Measurements from ENCODE around the gene DEK. TPM values are rescaled to one million over a fixed set of nuclear protein-coding genes. Genes with fewer than 3 reads are reported as not detected.
A peak's percentile ranks its signal among the peaks of the same experiment; 100 is the strongest.

DEK gene
- total and polyA plus RNA-seq, 4 donors = 35.2 to 87.6 (median 56.6) TPM

DNA sequence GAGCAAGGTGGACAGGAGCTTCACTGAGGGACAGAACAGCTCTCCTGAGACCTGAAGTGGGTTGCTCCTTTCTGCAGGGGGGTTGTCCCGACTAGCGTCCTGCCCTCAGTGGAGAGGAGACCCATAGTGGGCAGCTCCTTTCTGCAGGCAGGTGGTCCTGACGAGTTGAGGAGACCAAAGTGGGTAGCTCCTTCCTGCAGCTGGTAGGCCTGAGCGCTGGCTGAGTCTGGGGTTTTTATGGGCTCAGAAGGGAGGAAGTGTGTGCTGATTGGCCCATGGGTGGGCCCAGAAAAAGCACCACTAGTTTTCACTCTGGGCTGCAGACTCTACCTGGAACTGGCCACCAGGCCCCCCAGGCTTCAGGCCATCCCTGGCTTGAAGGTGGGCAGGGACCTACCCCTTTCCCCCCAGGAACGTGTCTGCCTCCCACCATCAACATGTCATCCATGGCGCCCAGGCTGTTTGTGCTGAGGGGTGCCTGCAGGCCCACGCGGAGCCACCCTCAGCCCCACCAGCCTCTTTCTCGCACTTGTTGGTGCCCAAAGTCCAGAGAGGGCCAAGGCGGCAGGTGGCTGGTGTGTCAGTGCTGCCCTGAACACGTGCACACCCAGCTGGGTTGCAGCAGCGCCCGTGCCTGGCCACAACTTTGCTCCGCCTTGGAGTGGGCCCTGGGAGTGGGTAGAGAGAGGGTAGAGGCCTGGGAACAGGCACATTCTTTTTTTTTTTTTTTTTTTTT is 1.6 kb upstream of the DEK start:
- Histone ChIP-seq H3K4me3 (no peak overlapping the region), H3K9me3 (ENCODE audit: control insufficient read depth in 4 of 4, insufficient read depth in 3 of 4, low read length in 3 of 4) (peaks cover 0 to 4% (median 1%) of the 10 kb centered on the region in 4 donors), H3K4me1 (ENCODE audit: control insufficient read depth in 5 of 5, insufficient read depth in 5 of 5, low read length in 5 of 5) (peaks cover 3 to 31% (median 6%) of the 10 kb centered on the region in 5 donors), H3K27me3 (ENCODE audit: control insufficient read depth in 3 of 3, insufficient read depth in 3 of 3, low read length in 2 of 3) (no peaks in the 10 kb centered on the region), H3K36me3 (ENCODE audit: control insufficient read depth in 4 of 4, insufficient read depth in 4 of 4, low read length in 4 of 4) (peaks cover 2 to 7% (median 5%) of the 10 kb centered on the region in 4 donors), H3K9ac (ENCODE audit: insufficient read depth in 1 of 2, low read length in 2 of 2) (no peak overlapping the region), H3K27ac (ENCODE audit: low read depth in 1 of 2, low read length in 1 of 2) (no peak overlapping the region)
- ATAC-seq (ENCODE audit: insufficient read depth, low FRiP score) (no peak), DNase-seq (no peak)
- WGBS, 2 donors = 94% methylated on average over 14 of the region's 14 CpGs
- TF ChIP-seq, protein P1, sequence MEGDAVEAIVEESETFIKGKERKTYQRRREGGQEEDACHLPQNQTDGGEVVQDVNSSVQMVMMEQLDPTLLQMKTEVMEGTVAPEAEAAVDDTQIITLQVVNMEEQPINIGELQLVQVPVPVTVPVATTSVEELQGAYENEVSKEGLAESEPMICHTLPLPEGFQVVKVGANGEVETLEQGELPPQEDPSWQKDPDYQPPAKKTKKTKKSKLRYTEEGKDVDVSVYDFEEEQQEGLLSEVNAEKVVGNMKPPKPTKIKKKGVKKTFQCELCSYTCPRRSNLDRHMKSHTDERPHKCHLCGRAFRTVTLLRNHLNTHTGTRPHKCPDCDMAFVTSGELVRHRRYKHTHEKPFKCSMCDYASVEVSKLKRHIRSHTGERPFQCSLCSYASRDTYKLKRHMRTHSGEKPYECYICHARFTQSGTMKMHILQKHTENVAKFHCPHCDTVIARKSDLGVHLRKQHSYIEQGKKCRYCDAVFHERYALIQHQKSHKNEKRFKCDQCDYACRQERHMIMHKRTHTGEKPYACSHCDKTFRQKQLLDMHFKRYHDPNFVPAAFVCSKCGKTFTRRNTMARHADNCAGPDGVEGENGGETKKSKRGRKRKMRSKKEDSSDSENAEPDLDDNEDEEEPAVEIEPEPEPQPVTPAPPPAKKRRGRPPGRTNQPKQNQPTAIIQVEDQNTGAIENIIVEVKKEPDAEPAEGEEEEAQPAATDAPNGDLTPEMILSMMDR (IDR thresholded peaks at IDR 0.05; ENCODE audit: control extremely low read depth, extremely low read depth) = no peak

DNA sequence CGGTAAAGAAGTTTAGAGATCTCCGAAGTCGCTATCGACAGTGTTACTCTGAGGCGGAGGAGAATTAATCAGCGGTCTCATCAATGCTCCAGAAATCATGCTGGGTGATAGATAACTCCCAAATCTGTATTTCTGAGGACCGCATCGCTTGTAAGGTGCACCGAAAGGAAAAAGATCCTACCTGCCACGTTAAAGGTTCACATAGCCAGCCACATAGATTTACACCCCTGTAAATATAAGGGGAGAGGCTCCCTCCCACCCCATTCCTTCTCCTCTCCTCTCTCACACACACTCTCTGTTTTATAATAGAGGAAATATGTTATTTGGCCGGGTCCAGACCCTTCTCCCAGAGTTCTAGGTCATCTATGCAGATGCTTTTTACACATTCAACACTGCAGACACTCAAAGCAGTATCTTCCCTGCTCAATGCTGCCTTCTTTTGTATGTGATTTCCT is 620 bp upstream of the DEK start:
- peak in 1 of 3 donors; percentile 27 for DNase-seq
- TF ChIP-seq, protein P1 (IDR thresholded peaks at IDR 0.05; ENCODE audit: control extremely low read depth, extremely low read depth) = no peak
- Histone ChIP-seq H3K4me3 (peak overlapping the region; percentile 63), H3K27ac (ENCODE audit: low read depth in 1 of 2, low read length in 1 of 2) (peak overlapping the region; percentile 99 to 100), H3K9ac (ENCODE audit: insufficient read depth in 1 of 2, low read length in 2 of 2) (peak overlapping the region; percentile 41 to 83), H3K27me3 (ENCODE audit: control insufficient read depth in 3 of 3, insufficient read depth in 3 of 3, low read length in 2 of 3) (no peaks in the 10 kb centered on the region), H3K4me1 (ENCODE audit: control insufficient read depth in 5 of 5, insufficient read depth in 5 of 5, low read length in 5 of 5) (peaks cover 5 to 32% (median 8%) of the 10 kb centered on the region in 5 donors), H3K36me3 (ENCODE audit: control insufficient read depth in 4 of 4, insufficient read depth in 4 of 4, low read length in 4 of 4) (peaks cover 2 to 8% (median 5%) of the 10 kb centered on the region in 4 donors), H3K9me3 (ENCODE audit: control insufficient read depth in 4 of 4, insufficient read depth in 3 of 4, low read length in 3 of 4) (peaks cover 0 to 4% (median 1%) of the 10 kb centered on the region in 4 donors)
- no peak for ATAC-seq (ENCODE audit: insufficient read depth, low FRiP score)
- WGBS, 2 donors = 3 to 4% methylated on average over 11 of the region's 11 CpGs

DNA sequence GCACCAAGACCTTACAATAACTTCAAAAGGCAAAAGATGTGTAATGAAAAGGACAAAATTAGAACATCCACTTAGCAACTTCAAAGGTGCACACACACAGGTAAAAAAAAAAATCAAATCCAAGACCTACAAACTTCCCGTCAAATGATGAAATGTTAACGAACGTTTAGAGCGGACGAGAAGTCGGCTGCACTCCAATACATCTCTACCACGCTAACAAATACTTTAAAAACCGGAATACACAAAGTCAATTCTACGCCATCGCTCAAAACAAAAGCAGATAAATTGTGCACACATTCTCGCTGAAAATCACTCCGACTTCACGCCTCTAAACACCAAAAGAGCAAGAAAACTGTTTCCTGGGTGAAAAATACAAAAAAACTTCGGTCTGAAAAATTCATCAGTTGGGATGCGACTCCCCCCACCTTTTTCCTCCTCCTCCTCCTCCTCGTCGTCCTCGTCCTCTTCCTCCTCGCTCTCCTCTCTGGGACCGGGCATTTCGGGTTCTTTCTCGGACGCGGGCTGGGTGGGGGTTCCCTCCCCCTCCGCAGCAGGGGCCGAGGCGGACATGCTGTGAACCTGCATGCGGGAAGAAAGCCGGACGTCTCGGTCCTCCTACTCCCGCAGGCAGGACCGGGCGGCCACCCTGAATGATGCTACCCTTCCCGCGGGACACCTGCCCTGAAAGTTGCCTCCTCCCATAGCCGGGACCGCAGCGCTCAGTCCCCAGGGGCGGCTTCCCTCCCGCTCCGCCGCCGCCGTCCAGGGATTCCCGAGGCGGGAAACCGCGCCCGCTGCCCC is 712 bp downstream of the DEK start:
- DNase-seq (peak in 2 of 3 donors; percentile 61 to 68), ATAC-seq (ENCODE audit: insufficient read depth, low FRiP score) (no peak)
- H3K9me3 ChIP-seq (ENCODE audit: control insufficient read depth in 4 of 4, insufficient read depth in 3 of 4, low read length in 3 of 4) = peaks cover 0 to 4% (median 1%) of the 10 kb centered on the region in 4 donors
- H3K4me3 ChIP-seq = peak overlapping the region; percentile 63
- no peaks in the 10 kb centered on the region for H3K27me3 ChIP-seq (ENCODE audit: control insufficient read depth in 3 of 3, insufficient read depth in 3 of 3, low read length in 2 of 3)
- H3K9ac ChIP-seq (ENCODE audit: insufficient read depth in 1 of 2, low read length in 2 of 2) = peak overlapping the region; percentile 70 to 90
- WGBS, 2 donors = 0% methylated on average over 39 to 50 of the region's 50 CpGs
- peaks cover 2 to 8% (median 5%) of the 10 kb centered on the region in 4 donors for H3K36me3 ChIP-seq (ENCODE audit: control insufficient read depth in 4 of 4, insufficient read depth in 4 of 4, low read length in 4 of 4)
- H3K27ac ChIP-seq (ENCODE audit: low read depth in 1 of 2, low read length in 1 of 2) = peak overlapping the region; percentile 99 to 100
- TF ChIP-seq, protein P1 (IDR thresholded peaks at IDR 0.05; ENCODE audit: control extremely low read depth, extremely low read depth) = no peak
- peaks cover 0 to 26% (median 8%) of the 10 kb centered on the region in 5 donors for H3K4me1 ChIP-seq (ENCODE audit: control insufficient read depth in 5 of 5, insufficient read depth in 5 of 5, low read length in 5 of 5)

All from lung (tissue), 12 donors.